Stimulated activated CD4-positive, alpha-beta T cell treated with anti-CD3 and anti-CD28 coated beads, TNF-alpha, amount 100 ng/mL, for 1 hour (primary cell): Measurements from ENCODE around the gene NR6A1.

Experiments
- DNase-seq, 3 donors: peaks; one replicate each; pipeline ENCODE4 v3.0.0-alpha.2; 2020; ENCODE audit warnings: low read depth in 3 of 3, low spot score in 1 of 3

The NR6A1 gene

GRCh38 chr9:124493218-124493617 lies 277.9 kb downstream of the NR6A1 start:
- no peak for DNase-seq

DNA sequence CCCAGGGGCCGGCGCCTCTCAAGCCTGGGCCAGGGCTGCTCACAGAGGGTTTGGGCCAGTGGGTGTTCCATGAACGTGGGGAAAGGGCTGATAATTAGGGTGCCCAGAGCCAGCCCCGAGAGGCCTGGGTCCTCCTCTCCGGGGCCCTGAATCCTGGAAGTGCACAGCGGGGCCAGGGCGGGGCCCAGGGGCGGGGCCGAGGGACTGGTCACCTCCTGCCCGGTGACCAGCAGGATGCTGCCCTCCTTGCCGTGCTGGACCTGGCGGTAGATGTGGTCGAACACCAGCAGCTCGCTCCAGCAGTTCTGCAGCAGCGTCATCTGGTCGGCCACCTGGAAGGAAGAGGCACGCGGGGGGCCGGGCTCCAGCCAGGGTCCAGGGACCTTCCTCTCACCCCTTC lies 278.3 kb downstream of the NR6A1 start:
- no peak for DNase-seq

DNA sequence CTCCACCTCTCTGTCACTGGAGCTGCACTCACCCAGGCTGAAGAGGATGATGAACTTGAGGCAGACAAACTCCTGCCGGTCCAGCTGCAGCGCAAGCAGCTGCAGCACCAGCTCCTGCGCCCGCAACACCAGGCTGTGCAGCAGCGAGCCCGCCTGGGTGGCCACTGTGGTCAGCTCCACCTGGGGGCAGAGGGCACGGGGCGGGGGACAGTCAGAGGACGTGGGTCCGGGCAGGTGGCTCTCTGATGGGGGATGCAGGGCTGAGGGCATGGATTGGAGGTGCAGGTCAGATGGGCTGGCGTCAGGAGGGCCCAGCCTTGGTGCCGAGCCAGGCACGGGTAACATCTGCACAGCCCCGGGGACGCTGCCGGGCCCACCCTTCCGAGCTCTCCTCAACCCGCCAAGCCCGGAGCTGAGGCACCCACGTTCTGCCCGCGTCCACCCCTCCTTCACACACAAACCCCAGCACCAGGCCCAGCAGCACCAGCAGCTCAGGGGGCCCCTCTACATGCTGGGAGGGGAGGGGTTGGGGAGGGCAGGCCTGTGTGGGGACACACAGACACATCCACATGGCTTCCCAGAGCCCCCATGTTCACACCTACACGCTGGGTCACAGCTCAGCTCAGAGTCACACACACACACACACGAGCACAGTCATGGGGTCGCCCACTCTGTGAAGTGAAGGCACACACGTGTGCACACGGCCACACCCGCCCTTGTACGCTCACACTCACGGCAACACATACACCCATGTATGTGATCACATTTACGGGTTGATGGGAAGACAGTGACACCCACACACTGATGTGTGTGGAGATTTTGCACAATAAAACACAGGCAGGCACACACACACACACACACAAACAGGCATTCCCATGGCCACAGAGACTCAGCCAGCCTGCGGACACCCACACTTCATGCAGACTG lies 279.8 kb downstream of the NR6A1 start:
- no peak for DNase-seq

- DNase-seq = no peak
These were observed 281.1 kb downstream of the NR6A1 start for GRCh38 chr9:124490004-124490403.

- no peak for DNase-seq
These were observed 281.9 kb downstream of the NR6A1 start for GRCh38 chr9:124489222-124489621.

DNA sequence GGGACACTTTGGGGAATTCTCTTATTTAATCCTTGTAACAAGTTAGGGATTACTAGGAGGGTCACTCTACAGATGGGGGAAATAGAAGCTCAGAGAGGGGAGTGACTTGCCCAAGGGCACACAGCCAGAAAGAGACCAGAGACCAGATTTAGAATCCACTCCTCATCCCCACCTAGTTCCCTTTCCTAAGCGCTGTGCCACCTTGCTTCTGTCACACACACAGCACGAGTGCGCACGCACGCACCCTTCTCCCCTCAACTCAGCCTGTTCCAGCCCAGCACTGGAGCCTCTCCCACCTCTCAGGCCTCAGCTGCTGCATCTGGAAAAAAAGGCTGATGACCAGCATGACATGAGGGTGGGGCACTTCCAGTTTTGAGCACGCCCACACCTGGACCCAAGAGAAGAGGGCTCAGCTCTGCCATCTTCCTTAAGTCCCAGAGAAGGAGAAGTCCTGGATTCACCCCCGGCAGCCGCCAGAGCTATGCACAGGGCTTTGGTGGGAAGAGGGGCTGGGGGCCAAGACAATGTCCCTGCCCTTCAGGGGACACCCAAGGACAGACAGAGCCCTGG lies 282.4 kb downstream of the NR6A1 start:
- no peak for DNase-seq

DNA sequence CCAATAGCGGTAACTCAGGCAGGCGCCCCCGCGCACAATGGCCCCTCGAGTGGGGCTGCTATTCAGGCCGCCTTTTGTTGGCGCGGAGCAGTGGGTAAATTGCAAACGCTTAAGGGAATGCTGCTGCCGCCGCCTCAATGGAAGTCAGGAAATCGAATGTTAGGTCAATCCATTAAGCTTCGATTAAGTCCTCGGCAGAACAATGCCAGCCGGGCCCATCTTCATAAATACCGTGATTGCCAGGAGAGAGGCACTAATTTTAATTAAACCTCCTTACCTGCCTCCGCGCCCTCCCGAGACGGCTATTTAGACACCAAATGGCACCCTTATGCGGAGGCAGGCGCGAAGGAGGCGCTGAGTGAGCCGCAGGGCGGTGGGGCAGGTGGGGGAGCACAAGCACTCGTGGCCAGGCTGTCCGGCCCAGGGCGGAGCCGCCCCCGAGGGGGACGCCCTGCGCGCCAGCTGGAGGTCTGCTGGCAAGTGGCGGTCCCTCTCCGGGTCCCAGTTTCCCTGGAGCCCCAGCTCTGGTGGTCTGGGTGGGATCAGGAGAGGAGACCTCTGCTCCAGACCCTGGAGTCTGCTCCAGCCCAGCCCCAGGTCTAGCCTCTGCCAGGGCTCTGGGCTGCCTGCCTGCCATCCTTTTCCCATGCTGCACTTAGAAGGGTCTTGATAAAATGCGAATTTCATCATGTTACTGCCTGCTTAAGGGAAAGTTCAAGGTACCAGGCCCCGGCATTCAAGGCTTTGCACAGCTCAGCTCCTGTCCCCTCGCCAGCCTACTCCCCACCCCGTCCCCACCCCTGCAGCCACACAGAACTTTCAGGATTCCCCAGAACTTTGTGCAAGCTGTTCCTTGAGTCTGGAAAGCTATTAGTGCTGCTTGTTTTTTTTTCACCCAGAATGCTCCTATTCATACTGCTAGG lies 283.6 kb downstream of the NR6A1 start:
- DNase-seq = no peak

GRCh38 chr9:124486778-124487259 lies 284.3 kb downstream of the NR6A1 start:
- DNase-seq = no peak

- no peak for DNase-seq
These were observed 285.2 kb downstream of the NR6A1 start for GRCh38 chr9:124485936-124486335.

- no peak for DNase-seq
These were observed 285.9 kb downstream of the NR6A1 start for GRCh38 chr9:124485201-124485600.

- DNase-seq = no peak
These were observed 287.6 kb downstream of the NR6A1 start for GRCh38 chr9:124483481-124483880.

DNA sequence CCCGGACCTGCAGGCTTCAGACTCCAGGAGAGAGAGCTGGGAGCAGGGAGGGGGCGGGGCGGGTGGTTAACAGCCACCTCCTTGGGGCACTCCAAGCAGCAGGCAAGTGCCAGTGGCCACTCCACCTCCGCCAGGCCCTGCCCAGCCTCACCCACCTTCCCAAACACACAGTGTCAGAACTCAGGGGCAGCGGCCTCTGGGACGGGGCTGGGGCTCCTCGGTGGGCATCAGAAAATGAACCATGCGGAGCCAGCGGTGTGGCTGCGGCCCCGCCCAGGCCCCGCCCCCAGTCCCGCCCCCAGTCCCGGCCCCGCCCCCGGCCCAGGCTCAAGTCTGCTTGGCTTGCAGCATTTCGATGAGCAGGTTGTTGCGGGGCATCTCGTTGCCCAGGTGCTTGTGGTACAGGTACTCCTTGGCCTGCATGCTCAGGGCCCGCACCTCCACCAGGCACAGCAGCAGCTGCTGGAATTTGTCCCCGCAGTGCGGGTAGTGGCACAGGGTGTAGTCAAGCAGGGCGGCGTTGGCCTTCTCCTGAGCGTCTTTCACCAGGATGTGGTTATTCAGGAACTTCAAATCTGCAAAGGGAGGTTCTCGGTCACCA lies 288.6 kb downstream of the NR6A1 start:
- DNase-seq = no peak

DNA sequence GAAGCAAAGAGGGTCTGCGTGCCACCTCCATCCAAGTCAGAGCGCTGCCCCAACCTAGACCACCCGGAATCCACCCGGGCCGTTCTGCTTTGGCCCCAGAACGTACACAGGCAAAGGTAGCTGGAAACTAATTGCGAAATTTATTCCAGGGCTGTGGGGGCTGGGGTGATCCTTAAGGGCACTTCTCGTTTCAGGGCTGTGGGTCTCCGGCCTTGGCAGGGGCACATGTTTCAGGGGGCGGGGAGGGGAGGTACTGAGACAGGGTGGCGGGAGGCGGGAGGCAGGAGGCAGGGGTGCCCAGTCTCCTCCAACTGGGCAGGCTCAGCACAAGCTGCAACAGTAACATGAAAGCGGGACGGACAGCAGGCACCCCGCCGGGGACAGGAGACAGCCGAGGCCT lies 290.0 kb downstream of the NR6A1 start:
- DNase-seq = no peak

DNA sequence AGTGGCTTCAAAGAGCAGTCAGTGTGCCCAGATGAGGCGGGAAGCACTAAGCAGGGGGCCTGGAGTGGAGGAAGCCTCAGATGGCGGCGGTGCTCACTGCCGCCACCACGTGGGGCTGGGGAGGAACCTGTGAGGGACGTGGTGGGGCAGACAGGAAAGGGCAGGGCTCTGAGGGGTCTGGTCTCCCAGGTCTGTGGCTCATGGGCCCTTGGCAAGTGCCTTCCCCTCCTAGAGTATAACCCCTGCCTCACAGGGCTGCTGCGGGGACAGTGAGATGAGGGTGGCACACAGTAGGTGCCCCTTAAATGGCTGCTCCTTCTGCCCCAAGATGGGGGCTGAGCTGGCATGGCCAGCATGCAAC lies 290.5 kb downstream of the NR6A1 start:
- no peak for DNase-seq

GRCh38 chr9:124479947-124480620 lies 291.0 kb downstream of the NR6A1 start:
- no peak for DNase-seq

DNA sequence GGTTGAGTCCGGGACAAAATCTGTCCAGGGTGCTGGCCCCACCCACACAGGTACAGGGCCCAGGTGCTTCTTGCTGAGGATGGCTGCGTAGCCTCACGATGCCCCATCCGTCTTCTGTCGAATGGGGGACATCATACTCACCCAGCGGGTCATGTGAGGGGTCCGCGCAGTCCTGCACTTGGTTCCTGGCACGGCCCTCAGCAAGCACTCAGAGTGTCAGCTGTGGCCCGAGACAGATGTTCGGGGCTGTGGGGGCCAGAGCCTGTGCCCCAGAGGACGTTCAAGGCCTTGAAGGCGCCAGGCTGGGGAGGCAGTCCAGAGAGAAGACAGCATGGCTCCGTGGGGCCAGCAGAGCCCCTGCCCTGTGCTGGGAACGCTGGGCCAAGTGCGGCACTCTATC lies 291.7 kb downstream of the NR6A1 start:
- no peak for DNase-seq

DNA sequence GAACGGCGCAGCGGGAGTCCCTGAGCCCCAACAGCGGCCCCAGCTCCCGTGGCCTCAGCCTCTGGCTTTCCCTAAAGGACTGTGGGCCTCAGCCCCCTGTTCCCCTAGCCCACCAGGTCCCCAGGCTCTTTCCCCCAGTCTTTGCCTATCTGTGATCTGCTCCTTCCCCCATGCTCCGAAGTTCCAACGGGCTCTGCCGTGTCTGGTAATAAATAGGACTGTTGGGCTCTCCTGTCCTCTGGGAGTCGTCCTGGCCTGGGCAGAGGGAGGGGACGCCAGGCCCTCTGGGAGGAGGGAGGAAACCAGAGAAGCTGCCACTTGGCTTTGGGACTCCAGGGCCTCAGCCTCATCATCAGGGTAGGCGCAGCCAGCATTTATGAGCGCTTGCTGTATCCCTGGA lies 292.8 kb downstream of the NR6A1 start:
- no peak for DNase-seq

- DNase-seq = no peak
These were observed 293.3 kb downstream of the NR6A1 start for GRCh38 chr9:124477648-124478285.

DNA sequence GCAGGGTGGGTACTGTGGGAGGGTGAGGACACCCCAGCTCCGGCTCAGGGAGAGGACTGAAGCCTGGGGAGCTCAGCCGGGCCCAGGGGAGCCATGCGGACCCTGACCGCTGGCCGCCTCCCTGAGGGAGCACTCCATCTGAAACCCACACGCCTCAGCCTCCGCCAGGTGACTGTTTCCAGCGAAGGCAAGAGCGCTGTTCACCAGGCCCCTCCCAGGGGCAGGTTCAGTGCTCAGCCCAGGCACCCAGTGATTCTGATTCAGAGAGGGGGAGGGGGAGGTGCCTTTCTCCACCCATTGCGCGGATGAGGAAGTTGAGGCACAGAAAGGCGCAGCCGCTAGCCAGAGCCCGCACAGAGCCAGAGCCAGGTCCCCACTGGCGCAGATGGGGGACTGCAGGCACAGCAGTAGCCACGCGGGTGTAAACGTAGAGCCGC lies 293.9 kb downstream of the NR6A1 start:
- DNase-seq = no peak
